NCI-H146 (cell line): Measurements from ENCODE around the gene TLE4.

ENCODE experiments used
- DNase-seq: peaks from one replicate; lab custom pipeline; 2025; lab: John Stamatoyannopoulos, UW

The TLE4 gene

GRCh38 chr9:79572032-79572607, 355 bp downstream of the TLE4 start:
- DNase-seq: no peak

DNA sequence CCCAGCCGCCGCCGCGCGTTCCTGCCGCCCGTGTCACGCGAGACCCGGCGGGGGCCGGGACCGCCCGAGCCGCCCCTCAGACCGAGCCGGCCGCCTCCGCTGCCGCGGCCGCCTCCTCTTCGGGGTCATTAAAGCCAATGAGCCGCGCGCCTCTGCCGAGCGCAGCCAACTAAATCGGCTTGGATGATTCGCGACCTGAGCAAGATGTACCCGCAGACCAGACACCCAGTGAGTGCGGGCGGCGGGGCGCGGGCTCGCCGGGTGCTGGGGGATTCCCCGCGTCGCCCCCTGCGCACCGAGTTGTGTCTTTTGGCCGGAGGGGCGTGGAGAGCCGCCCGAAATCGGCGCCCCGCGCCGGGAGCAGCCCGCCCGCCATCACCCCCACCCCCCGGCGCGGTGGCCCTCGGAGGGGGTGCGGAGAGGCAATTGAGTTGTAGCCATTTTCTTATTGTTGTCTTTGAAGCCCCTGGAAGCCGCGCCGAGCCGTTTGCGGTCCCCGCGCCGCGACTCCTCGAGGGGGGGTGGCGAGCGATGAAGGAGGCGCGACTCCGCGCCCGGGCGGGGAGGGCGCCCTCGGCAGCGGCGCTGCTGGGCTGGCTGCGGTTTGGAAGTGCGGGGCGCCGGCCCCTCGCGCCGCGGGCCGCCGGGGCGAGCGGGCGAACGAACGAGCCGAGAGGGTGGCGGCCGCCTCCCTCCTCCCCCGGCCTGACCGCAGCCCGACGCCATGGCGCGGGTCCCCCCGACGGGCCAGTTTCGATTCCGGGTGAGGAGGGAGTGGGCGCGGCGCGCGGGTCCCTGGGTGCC, 1.0 kb downstream of the TLE4 start:
- DNase-seq: peak; percentile 31

- peak; percentile 6 for DNase-seq
Observed at GRCh38 chr9:79573412-79573923, 1.7 kb downstream of the TLE4 start.

DNA sequence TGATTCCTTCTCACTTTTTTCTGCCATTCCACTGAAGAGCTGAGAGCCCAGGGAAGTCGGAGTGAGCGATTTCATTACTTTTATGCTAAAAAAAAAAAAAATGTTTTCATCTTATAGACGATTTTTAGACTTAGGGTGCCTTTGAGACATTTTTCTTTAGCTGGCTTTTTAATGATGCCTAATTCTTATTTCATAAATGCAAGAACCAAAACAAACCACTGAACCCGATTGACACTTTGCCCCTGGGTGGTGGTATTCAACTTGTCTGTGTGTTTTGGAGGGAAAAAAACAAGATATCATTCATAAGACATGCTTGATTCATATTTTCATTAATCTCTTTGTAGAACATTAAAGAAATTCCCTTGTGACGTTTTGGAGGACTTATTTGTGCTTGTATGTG, 2.4 kb downstream of the TLE4 start:
- DNase-seq: no peak

DNA sequence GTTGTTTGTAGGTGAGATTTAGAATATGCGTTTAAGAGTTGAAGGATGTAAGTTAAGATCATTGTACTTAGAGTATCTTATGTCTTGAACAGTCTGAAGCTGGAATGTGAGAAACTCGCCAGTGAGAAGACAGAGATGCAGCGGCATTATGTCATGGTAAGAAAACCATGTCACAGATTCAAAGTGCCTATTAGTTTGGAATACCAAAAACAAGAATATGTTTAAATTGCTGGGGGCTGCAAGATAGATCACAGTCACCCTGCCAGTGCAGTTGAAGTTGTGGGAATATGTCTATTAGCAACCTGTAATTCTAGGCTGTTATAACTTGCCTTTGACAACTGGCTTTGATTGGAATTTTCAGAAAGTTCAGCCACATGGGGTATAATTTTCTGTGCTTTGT, 3.0 kb downstream of the TLE4 start:
- no peak for DNase-seq

DNA sequence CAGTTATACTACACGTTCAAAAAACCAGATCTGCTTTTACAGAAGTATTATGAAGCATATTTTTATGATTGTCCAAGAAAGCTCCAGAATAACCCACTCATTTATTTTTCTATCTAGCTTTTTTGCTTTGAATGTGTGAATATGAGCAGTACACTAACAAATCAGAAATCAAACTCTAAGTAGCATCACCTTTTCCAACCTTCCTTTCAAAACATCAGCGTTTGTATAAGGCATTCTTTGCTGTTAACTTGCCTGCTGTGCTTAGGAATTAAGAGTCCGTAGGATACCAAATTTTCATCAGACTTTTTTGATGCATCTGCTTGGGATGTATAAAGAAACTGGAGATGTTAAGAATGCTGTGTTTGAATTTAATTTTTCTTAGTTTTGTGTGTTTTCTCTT, 3.8 kb downstream of the TLE4 start:
- DNase-seq: no peak

DNA sequence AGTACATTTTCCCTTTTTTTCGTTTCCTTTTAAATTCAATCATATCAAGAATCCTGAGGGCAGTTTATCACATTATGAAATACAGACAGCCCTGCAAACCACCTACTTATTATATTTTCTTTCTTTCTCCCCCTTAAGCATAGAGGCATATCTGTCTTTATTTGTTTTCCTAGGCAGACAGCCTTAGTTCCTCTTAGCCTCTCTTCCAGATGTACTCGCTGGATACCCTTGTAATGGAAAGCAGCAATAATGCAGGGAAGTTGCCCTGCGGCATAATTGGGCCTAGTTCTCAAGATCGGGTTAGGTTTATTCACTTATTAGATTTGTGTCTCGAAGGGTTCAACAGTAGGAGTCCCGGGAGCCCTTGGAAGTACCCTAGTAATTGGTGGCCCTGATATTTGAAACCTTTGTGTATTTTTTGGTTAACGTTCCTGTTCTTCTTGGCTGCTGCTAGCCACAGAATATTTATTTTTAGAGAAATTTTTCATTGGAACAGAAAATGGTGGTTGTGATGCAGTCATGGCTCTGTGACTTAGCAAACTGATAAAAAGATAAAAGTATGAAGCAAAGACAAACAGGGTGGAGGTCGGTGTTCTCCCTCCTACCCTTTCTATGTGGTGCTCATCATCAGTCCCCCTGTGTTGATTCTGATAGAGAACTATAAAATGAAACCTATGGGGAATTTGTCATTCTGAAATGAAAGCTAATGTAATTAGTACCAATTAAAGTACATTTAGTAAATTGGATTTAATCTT, 6.4 kb downstream of the TLE4 start:
- no peak for DNase-seq

DNA sequence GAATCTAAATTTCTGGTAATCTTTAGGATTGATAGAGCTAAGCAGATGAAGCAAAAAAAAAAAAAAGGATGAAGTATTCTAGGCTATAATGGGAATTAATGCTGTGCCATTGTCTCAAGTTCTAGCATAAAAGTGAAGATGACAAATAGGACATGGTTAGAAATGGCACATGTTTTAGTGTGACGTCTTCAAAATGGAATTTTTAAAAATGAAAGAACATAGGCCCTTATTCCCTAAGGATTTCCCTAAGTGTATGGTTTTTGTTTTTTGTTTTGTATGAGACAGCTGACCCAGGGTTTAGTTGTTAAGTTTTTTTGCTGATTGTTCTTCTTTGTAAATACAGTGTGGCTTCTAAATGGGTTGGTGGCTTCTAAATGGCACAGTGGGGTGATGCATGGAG, 7.1 kb downstream of the TLE4 start:
- no peak for DNase-seq

GRCh38 chr9:79579624-79580023, 7.9 kb downstream of the TLE4 start:
- no peak for DNase-seq

DNA sequence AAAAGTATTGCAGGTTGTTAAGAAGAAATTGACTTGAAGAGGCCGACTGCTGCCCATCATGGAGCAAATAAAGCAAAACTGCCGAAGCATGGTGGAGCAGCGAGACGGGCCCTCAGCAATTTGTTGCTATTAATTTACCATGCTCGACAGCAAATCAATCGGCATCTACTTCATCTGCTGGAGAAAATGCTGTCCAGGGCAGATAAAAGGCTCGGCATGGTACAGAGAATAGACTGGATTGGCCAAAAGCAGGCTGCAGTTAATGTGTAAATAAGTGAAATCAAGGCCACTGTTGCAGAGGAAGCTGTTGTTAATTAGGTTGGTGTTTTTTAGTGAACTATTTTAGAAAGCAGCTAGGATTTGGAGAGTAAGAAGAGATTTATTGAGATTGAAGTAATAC, 8.3 kb downstream of the TLE4 start:
- no peak for DNase-seq

DNA sequence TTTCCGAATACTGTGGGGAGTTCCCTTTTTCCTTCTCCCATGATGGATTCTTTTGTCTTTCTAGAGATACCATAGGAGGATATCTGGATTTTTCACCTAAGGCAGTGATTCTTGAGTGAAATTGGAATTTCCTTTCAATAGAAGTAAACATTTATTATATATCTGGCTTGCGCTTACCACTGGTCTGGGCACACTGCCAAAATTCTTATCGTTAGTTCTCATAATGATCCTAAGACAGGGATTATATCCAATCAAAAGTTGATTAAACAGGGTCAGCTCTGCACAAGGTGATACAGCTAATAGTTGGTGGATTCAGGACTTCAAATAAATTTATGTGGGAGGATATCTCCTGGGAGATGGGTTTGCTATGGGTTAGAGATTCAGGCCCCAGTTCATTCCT, 9.6 kb downstream of the TLE4 start:
- DNase-seq: no peak

- no peak for DNase-seq
Observed at GRCh38 chr9:79581794-79582193, 10.0 kb downstream of the TLE4 start.

DNA sequence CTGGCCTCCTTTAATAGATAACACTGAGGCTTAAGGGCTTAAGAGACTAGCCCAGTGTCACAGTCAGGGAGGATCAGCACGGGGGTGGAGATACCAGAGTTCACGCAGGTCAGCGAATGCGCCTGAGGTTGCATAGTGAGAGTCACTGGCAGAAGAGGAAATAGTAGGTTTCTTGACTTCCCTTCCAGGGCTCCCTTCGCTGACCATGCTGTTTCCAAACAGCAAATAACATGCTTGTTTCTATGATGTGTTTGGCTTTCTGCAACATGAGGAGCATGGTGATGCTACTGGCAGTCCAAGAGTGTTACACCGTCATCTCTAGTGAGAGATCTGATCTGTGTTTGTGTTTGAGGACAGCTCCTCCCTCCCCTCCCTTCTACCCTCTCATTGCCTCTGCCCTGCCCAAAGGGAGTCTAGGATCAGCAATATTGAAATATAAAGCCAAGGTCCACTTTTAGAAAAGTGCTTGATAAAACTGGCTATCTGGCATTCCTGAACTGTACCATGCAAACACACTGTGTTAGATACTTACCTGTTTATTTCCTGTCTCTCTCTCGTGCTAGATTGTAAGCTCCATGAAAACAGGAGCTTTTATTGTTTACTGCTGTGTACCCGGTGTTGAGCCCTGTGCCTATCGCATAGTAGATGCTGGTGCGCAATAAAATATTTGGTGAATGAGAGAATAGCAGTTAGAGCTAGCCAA, 12.3 kb downstream of the TLE4 start:
- no peak for DNase-seq

GRCh38 chr9:79584655-79584982, 12.9 kb downstream of the TLE4 start:
- no peak for DNase-seq

DNA sequence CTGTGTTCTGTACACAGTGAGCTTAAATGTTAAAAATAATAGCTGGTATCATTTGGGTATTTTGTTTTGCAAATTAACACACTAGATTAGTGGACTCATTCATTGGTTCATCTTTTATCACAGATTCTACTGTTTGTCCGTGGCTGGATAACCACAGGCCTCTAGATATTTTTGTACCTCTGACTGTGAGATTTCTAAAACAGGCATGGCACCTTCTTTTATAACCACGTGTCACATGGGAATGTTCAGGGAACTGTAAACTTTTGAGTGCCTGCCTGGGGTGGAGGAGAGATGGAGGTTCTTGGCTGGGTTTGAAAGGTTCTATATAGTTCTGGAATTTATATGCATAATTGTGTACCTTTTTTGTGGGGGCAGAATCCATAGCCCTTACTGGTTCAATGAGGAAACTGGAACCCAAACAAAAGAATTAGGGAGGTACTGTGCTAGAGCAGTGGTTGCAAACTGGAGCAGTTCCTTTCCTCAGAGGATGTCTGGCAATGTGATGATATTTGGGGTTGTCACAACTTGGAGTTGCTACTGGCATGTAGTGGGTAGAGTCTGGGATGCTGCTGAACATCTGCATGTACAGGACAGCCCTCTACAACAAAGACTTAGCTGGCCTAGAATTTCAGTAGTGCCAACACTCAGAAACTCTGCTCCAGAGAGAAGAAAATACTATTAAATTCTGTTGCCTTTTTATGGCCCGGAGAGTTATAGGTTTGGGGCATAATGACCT, 16.9 kb downstream of the TLE4 start:
- DNase-seq: no peak

DNA sequence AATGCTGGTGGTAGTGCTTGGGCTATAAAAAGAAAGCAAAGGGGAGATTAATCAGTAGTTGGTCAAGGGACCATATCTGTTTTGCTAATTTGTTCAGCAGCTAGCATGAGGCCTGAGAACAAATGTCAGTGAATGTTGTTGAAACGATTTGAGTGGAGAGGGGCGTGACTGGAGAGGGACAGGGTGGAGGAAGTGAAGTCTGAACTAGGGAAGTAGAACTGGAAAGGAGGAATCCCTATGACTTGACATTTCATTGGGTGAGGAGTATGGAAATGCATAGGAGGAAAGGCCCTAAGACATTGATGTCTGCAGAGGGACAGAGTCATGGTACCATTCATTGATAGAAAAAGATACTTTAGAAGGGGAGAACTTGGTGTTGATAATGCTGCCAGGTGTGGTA, 19.7 kb downstream of the TLE4 start:
- DNase-seq: no peak

GRCh38 chr9:79592726-79593493, 21.1 kb downstream of the TLE4 start:
- DNase-seq: no peak

DNA sequence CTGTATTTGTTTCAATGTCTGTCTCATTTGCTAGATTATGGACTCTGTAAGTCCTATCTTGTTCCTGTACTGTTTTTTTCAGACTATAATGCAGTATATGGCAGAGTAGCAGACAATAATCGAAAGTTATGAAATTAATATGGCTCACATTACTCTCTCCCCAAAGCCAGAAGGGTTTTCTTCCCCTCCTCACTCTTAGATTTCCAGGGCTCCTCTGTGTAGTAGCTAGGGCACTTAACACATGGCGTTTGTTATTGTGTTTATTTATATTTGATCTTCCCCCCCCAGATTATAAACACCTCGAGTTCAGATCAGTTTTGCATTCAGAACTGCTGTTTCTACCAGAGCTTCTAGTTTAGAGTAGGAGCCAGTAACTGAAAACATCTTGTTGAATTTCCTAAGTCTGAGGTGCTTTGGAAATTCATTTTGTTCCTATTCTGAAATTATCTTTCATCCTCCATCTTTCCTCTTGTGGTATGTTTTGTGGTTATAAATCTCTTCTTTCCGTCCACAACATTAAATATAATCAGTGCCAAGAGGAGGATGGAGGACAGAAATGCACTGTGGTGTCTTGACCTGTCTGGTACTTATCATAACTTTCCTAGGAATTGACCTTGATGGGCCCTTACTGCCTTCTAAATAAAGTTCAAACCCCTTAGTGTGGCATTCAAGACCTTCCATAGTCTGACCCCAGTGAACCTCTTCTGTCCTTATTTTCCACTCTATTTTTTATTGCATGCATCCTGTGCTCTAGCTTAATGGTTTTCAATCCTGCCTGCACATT, 27.0 kb downstream of the TLE4 start:
- DNase-seq: no peak

GRCh38 chr9:79600466-79600865, 28.7 kb downstream of the TLE4 start:
- DNase-seq: no peak

DNA sequence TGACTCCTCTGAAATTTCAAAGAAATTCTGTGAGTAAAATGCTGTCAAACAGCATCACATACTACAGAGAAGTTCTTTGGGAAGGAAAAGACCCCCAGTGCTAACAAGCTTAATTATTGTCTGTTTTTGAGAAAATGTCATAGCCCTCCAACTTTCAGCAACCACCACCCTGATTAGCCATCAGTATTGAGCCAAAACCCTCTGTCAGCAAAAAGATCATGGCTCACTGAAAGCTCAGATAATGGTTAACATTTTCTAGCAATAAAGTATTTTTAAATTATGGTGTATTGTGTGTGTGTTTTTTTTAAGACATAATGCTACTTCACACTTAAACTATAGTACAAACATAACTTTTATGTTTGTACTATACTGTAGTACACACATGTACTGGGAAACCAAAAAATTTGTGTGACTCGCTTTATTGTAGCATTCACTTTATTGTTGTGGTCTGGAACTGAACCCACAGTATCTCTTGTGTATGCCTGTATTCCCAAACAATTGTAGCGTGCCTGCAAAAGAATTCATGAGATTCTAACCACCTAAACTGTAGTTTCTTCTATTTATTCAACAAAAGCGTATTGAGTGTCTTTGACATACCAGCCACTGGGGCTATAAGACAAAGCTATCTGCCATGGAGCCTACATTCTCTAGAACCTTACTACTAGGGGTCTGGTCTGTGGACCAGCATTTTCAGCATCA, 31.6 kb downstream of the TLE4 start:
- no peak for DNase-seq
